ENCODE results near the gene CKMT2.
A peak's percentile ranks its signal among the peaks of the same experiment; 100 is the strongest.
"Not testable (repeated sequence)": the region's sequence is repeated elsewhere in the genome, so short reads cannot be mapped to it uniquely, and the experiment has no call there.

CKMT2 gene

DNA sequence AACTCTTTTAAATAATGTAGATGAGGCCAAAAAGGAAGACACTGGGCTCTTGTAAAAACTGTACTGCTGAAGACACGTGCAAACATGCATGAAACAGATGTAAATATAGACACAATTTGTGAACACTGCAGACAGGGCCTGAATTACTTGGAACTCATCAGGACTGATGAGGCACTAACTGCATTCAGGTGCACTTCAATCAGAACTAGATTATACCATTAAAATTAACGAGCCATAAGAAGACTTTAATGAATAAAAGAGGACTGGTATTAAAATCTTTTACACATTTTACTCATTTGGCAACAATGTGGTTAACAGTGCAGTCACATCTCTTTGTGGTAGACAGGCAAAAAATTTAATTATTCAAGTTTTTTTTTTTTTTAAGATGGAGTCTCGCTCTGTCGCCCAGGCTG lies 54.9 kb downstream of the CKMT2 start:
- no peak overlapping the region for H3K4me3 ChIP-seq (ENCODE audit: low read depth, low read length)
- TF ChIP-seq, protein P1, sequence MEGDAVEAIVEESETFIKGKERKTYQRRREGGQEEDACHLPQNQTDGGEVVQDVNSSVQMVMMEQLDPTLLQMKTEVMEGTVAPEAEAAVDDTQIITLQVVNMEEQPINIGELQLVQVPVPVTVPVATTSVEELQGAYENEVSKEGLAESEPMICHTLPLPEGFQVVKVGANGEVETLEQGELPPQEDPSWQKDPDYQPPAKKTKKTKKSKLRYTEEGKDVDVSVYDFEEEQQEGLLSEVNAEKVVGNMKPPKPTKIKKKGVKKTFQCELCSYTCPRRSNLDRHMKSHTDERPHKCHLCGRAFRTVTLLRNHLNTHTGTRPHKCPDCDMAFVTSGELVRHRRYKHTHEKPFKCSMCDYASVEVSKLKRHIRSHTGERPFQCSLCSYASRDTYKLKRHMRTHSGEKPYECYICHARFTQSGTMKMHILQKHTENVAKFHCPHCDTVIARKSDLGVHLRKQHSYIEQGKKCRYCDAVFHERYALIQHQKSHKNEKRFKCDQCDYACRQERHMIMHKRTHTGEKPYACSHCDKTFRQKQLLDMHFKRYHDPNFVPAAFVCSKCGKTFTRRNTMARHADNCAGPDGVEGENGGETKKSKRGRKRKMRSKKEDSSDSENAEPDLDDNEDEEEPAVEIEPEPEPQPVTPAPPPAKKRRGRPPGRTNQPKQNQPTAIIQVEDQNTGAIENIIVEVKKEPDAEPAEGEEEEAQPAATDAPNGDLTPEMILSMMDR (IDR thresholded peaks at IDR 0.05; ENCODE audit: borderline replicate concordance, insufficient read depth, low read depth, low read length) = no peak

- no peak overlapping the region for H3K4me3 ChIP-seq (ENCODE audit: low read depth, low read length)
- TF ChIP-seq, protein P1 (IDR thresholded peaks at IDR 0.05; ENCODE audit: borderline replicate concordance, insufficient read depth, low read depth, low read length) = no peak
Measured at GRCh38 chr5:81290146-81290545, 57.0 kb downstream of the CKMT2 start.

DNA sequence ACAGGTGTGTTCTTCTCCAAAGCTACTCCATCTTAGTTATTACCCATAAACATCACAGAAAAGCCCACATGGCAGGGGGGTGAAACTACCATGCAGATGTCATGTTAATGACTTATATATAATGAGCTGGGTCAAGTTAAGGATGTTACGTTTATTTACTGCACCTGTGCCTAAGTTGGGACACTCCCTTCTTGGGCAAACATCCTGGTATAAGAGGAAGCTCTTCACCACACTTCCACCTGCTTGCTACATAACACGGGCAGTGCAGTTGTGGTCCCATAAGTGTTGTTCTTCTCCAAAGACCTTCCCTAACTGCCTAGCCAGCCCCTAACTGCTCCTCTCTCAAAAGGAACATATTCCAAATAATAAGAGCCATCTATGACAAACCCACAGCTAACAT lies 59.0 kb downstream of the CKMT2 start:
- TF ChIP-seq, protein P1 (IDR thresholded peaks at IDR 0.05; ENCODE audit: borderline replicate concordance, insufficient read depth, low read depth, low read length) = no peak
- H3K4me3 ChIP-seq (ENCODE audit: low read depth, low read length) = no peak overlapping the region

- H3K4me3 ChIP-seq (ENCODE audit: low read depth, low read length) = not testable (repeated sequence)
Measured at GRCh38 chr5:81294021-81294420, 60.9 kb downstream of the CKMT2 start.

DNA sequence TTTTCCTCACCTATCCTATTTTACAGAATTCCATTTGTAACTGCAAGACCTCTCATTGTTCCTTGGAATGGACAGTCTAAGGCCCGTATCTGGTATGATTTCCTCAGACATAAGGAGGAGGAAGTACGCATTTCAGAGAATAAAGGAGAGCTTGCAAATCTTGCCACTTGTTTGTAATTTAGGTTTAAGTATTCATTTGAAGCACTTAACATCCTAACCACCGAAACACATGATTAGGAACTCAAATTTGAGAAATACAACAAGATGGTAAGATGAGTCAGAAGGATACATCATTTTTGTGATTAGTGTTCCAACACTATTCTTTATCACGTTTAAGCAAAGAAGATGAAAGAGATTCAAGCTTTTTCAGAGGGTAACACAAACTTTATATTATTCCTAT lies 64.4 kb downstream of the CKMT2 start:
- no peak overlapping the region for H3K4me3 ChIP-seq (ENCODE audit: low read depth, low read length)
- TF ChIP-seq, protein P1 (IDR thresholded peaks at IDR 0.05; ENCODE audit: borderline replicate concordance, insufficient read depth, low read depth, low read length) = no peak

GRCh38 chr5:81300921-81301270 lies 67.8 kb downstream of the CKMT2 start:
- H3K4me3 ChIP-seq (ENCODE audit: low read depth, low read length) = peak overlapping the region; percentile 73

GRCh38 chr5:81301271-81302015 lies 68.3 kb downstream of the CKMT2 start, which contains the start of gene ZCCHC9:
TSS of gene ZCCHC9 (plus strand) at chr5:81301587. CDS start at chr5:81304758, 3,171 bp downstream.
- peak within 1 kb of the TSS; percentile 73 for H3K4me3 ChIP-seq (ENCODE audit: low read depth, low read length)
- TF ChIP-seq, protein P1 (IDR thresholded peaks at IDR 0.05; ENCODE audit: borderline replicate concordance, insufficient read depth, low read depth, low read length) = no peak

More at GRCh38 chr5:81300921-81301270, 67.8 kb downstream of the CKMT2 start:
- TF ChIP-seq, protein P1 (IDR thresholded peaks at IDR 0.05; ENCODE audit: borderline replicate concordance, insufficient read depth, low read depth, low read length) = no peak

Data from GM12875 (cell line).